ENCODE results near the gene ECE1.

DNA sequence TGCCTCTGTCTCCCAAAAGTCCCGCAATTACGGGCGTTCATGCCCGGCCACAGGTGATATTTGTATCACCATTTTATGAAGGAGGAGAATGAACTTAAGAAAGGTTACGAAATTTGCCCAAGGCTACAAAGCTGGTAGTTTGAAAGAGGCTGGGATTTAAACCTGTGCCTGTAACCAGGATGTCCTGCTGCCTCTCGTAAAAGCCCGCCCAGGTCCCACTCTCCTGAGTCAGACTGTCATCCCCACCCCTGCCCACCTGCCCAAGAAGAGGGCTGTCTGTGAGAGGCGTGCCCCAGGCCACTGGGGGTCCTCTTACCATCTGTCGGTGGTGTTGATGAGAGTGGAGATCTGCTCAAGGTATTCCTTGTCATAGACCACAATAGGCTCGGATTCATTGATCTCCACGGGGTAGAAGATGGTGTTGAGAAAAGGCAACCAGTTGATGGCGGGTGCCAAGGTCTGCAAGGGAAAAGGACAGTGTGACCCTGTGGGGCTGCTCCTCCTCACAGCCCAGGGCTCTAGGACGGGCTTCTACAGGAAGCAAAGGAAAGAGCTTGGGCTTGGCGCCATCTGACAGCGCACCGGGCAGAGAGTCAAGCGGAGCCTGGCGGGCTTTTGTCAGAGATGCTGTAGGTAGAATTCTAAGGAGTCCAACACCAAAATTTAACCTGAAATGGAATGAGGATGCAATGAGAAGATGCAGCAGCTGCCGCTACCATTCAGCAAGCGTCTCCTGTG is 43.2 kb downstream of the ECE1 start:
- TF ChIP-seq CEBPB (IDR thresholded peaks at IDR 0.05) (no peak), CREB1 (IDR thresholded peaks at IDR 0.05; ENCODE audit: low read depth) (no peak), TEAD4 (IDR thresholded peaks at IDR 0.05) (no peak), TAF1 (IDR thresholded peaks at IDR 0.05; ENCODE audit: low read depth) (no peak), YY1 (IDR thresholded peaks at IDR 0.05; ENCODE audit: low read depth) (no peak)
- TF ChIP-seq, protein P1, sequence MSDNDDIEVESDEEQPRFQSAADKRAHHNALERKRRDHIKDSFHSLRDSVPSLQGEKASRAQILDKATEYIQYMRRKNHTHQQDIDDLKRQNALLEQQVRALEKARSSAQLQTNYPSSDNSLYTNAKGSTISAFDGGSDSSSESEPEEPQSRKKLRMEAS (IDR thresholded peaks at IDR 0.05) = no peak
